SHP77 (cell line): ENCODE measurements around the gene TSR1.

ENCODE experiments used
- DNase-seq, 2 experiments: peaks; one replicate each; lab custom pipeline; 2025; lab: John Stamatoyannopoulos, UW

TSR1 gene

GRCh38 chr17:2369039-2369438 is 32.8 kb upstream of the TSR1 start:
- no peak for DNase-seq

DNA sequence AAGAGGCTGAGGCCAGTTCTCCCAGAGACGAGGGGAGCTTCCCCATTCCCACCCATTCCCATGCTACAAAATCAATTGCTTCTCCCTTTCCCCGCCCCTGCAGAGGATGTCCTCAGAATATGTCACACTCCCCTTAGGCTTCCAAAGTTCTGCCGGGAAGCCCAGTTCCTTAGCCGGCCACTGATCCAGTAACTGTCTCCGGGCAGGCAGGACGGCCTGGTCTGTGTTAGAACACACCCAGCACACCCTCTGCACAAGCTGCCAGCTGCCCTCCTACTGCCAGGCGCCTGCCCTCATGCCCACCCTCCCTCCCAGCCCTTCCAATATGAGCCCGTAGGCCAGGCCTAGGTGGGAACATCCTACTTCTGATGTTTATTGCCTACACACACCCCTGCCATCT is 32.1 kb upstream of the TSR1 start:
- DNase-seq: no peak

- DNase-seq: no peak
Observed at GRCh38 chr17:2366747-2367494, 30.7 kb upstream of the TSR1 start.

GRCh38 chr17:2365132-2365531 is 28.9 kb upstream of the TSR1 start:
- DNase-seq: no peak

- no peak for DNase-seq
Observed at GRCh38 chr17:2364763-2365116, 28.5 kb upstream of the TSR1 start.

GRCh38 chr17:2363851-2364762 is 27.9 kb upstream of the TSR1 start:
- DNase-seq: no peak

DNA sequence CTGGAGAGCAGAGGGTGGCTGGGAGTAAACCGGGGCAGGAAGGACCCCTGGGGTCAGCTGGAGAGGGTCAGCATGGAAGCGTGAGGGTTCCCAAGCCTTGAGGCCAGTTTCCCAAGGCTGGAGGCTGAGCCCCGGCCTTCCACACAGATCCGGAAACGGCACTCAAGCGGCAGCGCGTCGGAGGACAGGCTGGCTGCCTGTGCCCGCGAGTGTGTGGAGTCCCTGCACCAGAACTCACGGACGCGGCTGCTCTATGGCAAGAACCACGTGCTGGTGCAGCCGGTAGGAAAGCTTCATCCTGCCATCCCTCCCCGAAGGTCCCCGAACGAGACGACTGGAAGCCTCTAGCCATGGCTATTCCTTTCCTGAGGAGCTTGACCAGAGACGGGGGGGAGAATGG is 27.1 kb upstream of the TSR1 start:
- no peak for DNase-seq

- no peak for DNase-seq
Observed at GRCh38 chr17:2362881-2363280, 26.6 kb upstream of the TSR1 start.

DNA sequence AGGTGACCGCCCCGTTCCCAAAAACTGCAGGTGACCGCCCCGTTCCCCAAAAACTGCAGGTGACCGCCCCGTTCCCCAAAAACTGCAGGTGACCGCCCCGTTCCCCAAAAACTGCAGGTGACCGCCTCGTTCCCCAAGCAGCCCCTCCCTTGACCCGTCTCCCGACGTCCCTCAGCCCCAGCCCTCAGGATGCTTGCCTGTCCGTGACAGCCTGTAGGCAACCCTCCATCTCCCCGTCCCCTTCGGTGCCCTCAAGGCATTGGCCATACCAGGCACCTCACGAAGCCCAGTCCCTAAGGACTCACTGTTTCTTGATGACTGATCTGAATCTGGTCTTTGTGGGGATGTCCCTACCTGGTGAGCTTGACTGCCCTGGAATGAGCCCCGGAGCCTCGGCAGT is 26.2 kb upstream of the TSR1 start:
- no peak for DNase-seq

- no peak for DNase-seq
Observed at GRCh38 chr17:2362016-2362415, 25.8 kb upstream of the TSR1 start.

- DNase-seq: no peak
Observed at GRCh38 chr17:2361010-2361760, 24.9 kb upstream of the TSR1 start.

DNA sequence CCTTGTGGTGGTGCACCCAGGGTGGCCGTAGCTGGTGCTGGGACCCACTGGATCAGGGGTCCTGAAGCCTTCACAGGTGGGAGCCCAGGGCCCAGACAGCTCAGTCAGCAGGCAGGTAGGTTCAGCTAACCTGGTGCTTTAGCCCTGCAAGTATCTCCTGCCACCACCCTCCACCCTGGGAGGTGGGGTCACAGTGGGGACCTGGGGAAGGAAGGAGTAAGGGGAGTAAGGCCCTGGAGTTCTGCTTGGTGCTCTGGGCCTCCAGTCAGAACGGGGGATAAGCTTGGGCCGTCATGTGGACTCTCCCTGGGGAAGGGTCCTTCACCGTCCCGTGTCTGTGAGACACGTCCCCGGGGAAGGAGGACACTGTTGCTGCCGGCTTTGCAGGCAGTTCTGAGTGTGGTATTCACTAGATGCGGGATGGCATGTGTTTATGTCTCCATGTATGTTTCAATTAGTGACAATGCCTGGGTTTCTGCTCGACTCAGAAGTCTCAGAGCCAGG is 21.7 kb upstream of the TSR1 start:
- DNase-seq: no peak

DNA sequence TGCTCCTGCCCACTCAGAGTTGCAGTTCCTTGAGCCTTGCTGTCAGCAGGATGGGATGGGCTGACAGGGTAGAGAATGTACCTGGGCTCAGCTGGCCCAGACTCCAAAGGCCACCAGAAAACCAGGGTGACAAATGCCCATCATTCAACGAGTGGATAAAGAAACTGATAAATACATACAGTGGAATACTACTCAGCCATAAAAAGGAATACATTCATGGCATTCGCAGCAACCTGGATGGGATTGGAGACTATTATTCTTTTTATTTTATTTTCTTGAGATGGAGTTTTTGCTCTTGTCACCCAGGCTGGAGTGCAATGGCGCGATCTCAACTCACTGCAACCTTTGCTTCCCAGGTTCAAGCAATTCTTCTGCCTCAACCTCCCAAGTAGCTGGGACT is 21.0 kb upstream of the TSR1 start:
- DNase-seq: no peak

DNA sequence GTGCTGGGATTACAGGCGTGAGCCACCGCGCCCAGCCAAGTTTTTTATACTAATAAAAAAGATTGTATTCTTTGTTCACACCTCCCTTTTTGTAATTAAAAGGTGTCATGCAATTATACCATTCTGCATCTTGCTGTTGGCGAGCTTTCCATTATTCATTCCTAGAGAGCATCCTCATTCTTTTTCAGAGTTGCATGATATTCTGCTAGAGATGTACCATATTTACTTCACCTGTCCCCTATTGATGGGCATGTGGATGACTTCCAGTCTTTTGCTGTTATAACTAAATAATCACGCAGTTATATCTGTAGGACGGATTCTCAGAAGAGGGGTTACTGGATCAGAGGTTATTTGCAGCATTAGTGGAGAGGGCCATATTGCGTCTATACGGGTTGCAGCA is 18.1 kb upstream of the TSR1 start:
- DNase-seq: no peak

DNA sequence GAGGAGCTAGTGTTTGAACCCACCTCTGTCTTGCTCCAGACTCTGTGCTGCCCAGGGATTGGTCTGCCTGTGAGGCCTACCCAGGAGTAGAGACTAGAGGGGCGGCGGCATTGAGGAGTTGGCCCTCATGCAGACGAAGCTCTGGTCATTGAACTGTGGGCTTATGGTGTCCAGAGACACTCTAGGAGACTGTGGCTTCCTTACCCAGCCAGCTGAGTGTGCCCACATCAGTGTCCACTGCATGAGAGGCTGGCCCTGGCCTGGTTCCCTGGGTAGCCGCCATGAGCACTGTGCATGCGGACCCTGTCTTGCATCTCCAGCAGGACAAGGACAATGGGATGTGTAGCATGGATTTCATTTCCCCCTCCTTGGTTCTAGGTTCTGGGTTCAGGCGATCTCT is 15.0 kb upstream of the TSR1 start:
- no peak for DNase-seq

DNA sequence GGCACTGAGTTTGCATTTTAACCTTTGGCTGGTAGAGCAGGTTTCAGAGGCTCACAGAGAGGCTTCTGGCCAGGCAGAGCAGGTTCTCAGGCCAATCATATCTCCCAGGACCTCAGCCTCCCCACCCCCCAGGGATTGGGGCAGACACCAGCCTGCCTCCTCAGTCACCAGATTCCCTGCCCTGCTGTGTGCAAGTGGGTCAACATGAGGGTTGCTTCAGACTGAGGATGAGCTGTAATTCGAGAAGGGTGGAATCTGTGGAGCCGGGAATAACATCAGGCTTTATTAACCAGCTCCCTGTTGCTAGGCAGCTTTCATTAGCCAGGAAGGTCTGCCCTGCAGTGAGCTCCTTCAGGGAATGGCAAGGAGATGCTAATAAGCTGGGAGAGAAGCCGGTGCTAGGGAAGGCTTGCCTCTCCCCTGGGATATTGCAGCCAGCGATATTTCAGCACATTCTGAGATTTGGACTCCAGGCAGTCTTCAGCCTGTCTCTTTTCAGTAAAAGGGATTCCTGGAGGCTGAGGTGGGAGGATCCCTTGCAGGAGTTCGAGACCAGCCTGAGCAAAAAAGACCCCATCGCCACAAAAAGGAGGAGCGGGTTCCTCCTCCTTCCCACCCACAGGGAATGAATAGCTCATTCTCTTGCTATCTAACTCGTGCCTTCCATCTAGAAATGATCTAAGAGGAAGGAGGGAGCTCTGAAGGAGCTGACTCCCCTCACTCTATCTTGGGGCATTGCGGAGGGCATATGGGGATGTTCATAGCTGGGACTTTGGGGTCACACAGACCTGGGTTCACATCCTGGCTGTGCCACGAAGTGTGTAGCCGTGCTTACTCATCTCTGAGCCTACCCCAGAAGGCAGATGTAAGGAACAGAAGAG is 11.8 kb upstream of the TSR1 start:
- peak; percentile 82 to 89 for DNase-seq

DNA sequence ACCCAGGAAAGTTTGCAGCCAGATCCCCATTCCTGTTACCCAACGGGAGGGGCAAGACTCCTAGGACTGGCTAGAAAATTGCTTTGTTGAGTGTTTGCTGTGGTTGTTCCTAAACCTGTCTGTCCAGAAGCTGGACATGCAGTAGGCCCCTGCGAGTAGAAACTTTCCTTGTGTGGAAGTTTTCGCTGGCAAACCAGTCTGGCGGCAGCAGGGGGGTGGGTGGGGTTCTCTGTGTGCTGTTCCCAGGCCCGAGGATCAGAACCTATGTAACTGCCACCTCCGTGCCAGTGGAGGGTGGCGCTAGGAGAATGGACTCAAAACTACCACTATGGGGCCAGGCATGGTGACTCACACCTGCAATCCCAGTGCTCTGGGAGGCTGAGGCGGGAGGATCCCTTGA is 10.2 kb upstream of the TSR1 start:
- DNase-seq: no peak

- no peak for DNase-seq
Observed at GRCh38 chr17:2344528-2344927, 8.3 kb upstream of the TSR1 start.

DNA sequence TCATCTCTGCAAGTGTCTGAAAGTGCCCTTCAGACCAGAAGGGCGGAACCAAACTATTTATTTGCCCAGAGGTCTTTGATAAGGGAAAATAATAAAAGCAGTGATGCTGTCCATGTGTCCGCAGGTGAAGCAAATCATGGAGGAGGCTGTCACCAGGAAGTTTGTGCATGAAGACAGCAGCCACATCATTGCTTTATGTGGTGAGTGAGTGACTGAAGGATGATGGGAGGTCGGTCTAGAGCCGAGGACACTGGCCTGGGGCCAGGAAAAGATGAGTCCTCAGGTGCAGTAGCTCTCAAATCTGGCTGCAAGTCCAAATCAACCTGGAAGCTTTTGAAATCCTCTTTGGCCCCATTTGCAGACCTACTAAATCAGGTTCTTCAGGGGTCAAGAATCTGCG is 7.2 kb upstream of the TSR1 start:
- DNase-seq: no peak

DNA sequence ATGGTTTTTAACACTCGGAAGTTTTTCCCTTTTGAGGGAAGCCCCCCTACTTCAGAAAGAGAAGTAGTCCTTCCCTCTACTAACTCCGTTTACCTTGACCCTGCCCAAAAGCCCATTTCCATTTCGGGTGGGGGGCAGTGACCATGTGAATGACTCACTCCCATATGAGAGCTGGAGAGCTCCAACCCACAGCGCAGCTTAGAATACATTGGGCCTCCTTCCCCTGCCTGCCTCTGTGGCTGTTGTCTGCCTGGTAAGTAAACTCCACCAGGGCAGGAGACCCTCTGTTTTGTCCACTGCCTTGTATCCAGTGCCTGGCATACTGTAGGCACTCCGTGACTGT is 2.0 kb upstream of the TSR1 start:
- no peak for DNase-seq

DNA sequence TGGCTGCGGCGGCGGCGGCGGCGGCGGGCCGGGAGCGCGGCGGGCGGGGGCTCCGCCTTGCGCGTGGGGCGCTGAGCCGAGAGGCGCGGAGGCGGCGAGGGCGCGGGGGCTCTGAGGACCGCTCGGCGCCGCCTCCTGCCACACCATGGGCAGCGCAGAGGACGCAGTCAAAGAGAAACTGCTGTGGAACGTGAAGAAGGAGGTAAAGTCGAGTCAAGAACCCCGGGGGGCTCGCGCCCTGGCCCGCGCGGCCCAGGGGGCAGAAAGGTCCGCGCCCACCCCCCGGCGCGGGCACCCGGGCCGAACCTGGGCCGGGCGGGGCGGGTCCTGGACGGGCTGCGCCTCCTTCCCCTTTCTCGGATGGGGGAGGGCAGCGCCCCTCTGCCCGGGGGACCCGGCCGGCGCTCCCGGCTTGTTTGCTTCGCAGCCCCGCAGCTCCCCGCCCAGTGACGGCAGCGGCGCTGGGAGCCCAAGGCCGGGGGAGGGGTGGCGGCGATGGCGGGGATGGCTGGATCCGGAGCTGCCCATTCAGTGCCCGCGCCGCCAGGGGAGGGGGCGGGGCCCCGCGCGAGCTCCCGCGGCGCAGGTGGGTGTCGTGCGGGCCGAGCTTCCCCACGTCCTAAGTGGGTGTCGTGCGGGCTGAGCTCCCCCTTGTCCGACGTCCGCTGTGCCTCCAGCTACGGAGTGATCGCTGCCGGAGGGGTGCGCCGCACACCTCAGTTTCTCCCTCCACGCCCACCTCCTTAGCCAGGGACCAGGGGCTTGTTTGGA is 1.5 kb upstream of the TSR1 start:
- peak; percentile 48 to 69 for DNase-seq
